GM12801 (cell line): ENCODE results near the gene OR52R1.

Source experiments
- CTCF ChIP-seq: IDR thresholded peaks from one replicate; pipeline ENCODE4 v1.5.1; 2011; ENCODE audit warnings: control low read depth; ENCODE audit not compliant: insufficient read length; ENCODE audit errors: extremely low read depth

The OR52R1 gene

GRCh38 chr11:4825132-4825531 lies 21.0 kb upstream of the OR52R1 start:
- no peak for TF ChIP-seq CTCF

- TF ChIP-seq CTCF, result no peak
These were observed 16.8 kb upstream of the OR52R1 start, which contains the start of gene OR51F2 for GRCh38 chr11:4821021-4821420. TSS of gene OR51F2 (plus strand) at chr11:4821321. CDS start at chr11:4821422, 101 bp downstream.

- TF ChIP-seq CTCF, result no peak
These were observed 5.1 kb upstream of the OR52R1 start for GRCh38 chr11:4809246-4809645.

- no peak for TF ChIP-seq CTCF
These were observed 4.3 kb upstream of the OR52R1 start for GRCh38 chr11:4808476-4808875.

GRCh38 chr11:4798427-4799183 lies 5.6 kb downstream of the OR52R1 start:
- TF ChIP-seq CTCF, result no peak

- no peak for TF ChIP-seq CTCF
These were observed 7.0 kb downstream of the OR52R1 start for GRCh38 chr11:4797206-4797605.

- TF ChIP-seq CTCF, result no peak
These were observed 21.7 kb downstream of the OR52R1 start for GRCh38 chr11:4782454-4782853.

- no peak for TF ChIP-seq CTCF
These were observed 34.3 kb downstream of the OR52R1 start, which contains the start of gene OR51F1 for GRCh38 chr11:4769838-4770237. TSS of gene OR51F1 (minus strand) at chr11:4769938. CDS start at chr11:4769938, 0 bp downstream.
